SU-DHL-6 (cell line): ENCODE measurements around the gene PEX3.

ENCODE experiments used
- CTCF ChIP-seq: fragments of 200-600 bp; sonication (generic); IDR thresholded peaks from one replicate; pipeline ENCODE4 v1.5.1; 2017; ENCODE audit warnings: antibody characterized with exemption, mild to moderate bottlenecking, low read length, moderate library complexity; ENCODE audit not compliant: insufficient read depth, poor library complexity, severe bottlenecking
- EZH2phosphoT487 ChIP-seq: fragments of 200-600 bp; sonication (generic), shearing (Covaris generic); conservative IDR thresholded peaks from 2 replicates; pipeline ENCODE4 v1.6.1; 2018; ENCODE audit warnings: mild to moderate bottlenecking, antibody characterized with exemption, low read length, moderate library complexity, mixed read lengths

- TF ChIP-seq CTCF (no peak), EZH2phosphoT487 (no peak)
These were observed 28.0 kb downstream of the PEX3 start for GRCh38 chr6:143478479-143479062.
